GM18858 (cell line): Measurements from ENCODE around the gene ROBO1.
"Not testable (repeated sequence)": the region's sequence is repeated elsewhere in the genome, so short reads cannot be mapped to it uniquely, and the experiment has no call there.

ENCODE experiments used
- ATAC-seq: cut with Tn5 transposase; IDR thresholded peaks from one replicate; pipeline ENCODE4 v1.9.1; 2021; ENCODE audit not compliant: unreplicated experiment

Gene ROBO1

GRCh38 chr3:79767905-79768267 lies at the start of gene ROBO1:
Gene ROBO1, minus strand, starts transcription at chr3:79767998.
- no peak for ATAC-seq

GRCh38 chr3:79817224-79817623 lies 49.4 kb upstream of the ROBO1 start:
- no peak for ATAC-seq

DNA sequence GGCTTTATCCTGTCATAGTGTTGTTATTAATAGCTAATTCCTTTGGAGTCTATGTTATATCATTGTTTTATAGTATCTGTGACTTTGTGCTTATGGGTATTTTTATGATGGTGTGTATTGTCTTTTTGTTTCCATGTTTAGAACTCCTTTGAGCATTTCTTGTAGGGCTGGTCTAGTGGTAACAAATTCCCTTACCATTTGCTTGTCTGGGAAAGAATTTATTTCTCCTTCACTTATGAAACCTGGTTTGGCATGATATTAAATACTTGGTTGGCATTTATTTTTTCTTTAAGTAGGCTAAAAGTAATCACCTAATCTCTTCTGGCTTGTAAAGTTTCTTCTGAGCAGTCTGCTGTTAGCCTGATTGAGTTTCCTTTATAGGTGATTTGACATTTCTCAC lies 47.7 kb upstream of the ROBO1 start:
- ATAC-seq = no peak

DNA sequence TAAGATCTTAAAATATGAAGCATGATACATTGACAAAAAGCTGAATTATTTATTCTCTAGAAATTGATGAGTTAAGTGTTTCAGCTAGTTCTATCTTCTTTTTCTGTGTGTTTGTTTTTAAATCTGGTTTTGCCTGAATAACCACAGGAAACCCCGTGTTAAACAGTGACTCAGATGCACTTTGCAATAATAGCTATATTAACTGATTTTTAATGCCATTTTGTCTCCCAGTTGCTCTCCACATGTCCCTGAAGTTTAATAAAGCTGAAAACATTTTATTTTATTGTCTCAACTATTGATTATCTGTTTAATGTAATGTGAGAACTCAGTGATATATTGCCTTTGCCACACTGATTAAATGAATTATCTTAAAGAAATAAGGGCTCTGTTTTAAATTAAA lies 42.8 kb upstream of the ROBO1 start:
- ATAC-seq = no peak

DNA sequence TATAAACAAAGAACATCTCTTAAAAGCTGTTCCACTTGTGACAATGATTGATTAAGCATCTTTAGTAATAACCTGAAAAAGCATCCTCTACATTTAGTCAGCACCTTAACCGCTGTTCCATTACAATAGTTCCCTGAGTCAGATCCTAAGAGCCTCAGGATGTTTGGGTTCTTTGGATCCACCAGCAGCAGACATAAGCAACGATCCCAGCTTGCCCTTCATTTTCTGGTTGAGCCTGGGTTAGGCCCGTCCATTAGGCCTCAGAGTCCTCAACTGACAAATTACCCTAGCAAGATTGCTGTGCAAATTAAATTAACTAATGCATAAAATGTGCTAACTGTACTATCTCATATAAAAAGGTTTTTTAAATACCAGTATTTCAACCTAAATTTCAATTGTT lies 42.3 kb upstream of the ROBO1 start:
- ATAC-seq = no peak

- no peak for ATAC-seq
Measured at GRCh38 chr3:79809106-79809505, 41.3 kb upstream of the ROBO1 start.

- ATAC-seq = no peak
Measured at GRCh38 chr3:79808515-79808914, 40.7 kb upstream of the ROBO1 start.

GRCh38 chr3:79790177-79790576 lies 22.4 kb upstream of the ROBO1 start:
- not testable (repeated sequence) for ATAC-seq

DNA sequence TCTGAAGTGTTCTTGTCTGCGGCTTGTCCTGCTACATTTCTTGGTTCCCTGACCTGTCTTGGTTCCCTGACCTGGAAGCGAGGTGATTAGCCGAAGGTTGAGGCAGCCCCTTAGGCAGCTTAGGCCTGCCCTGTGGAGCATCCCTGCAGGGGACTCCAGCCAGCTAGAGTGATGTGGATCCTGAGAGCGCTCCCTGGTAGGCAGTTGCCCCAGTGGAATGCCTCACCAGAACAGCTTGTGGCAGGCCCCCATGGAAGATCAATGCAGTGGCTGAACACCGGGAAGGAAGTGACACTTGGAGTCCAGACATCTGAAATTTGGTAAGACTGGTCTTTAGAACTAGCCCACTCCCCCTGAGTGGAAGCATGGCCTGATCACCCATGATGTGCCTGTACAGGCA lies 5.5 kb upstream of the ROBO1 start:
- ATAC-seq = no peak

DNA sequence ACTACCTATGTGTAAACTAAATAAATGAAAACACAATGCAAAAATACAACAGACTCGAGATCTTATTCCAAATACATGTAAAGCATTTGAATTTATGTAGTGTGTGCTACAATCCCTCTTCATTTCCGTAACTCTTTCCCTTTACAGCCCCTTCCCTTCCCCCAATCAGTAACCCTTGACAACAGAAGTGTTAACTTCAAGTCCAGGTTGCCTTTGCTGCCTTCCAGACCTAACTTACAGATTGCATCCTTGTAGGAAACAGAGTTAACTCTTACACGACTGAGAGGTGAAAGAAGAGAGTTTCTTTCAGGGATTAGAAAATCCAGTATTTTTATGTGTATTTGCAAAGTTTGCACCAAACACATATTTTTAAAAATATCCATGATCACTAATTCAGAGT lies 1.4 kb upstream of the ROBO1 start:
- no peak for ATAC-seq

- ATAC-seq = no peak
Measured at GRCh38 chr3:79767194-79767904, 449 bp downstream of the ROBO1 start.

- ATAC-seq = no peak
Measured at GRCh38 chr3:79766496-79767193, 1.2 kb downstream of the ROBO1 start.

- no peak for ATAC-seq
Measured at GRCh38 chr3:79765911-79766310, 1.9 kb downstream of the ROBO1 start.

GRCh38 chr3:79761441-79761840 lies 6.4 kb downstream of the ROBO1 start:
- no peak for ATAC-seq

- ATAC-seq = no peak
Measured at GRCh38 chr3:79751703-79752102, 16.1 kb downstream of the ROBO1 start.

GRCh38 chr3:79737530-79737929 lies 30.3 kb downstream of the ROBO1 start:
- ATAC-seq = no peak

DNA sequence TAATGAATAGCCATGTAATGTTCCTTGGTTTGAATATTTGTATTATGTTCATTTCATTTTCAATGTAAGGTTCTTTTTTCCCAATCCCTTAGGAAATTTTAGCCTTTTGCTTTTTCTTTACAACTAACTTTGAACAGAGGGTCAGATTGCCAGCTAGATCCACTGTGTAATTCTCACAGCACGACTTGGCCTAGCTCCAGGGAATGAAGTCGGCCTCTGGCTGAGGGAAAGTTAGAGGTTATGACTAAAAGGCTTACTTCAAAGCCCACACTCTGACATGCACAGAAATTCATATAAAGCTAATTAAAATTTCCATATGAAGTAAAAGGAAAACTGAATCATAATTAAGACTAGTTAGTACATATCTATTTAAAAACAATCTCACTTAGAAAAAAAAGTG lies 38.7 kb downstream of the ROBO1 start:
- ATAC-seq = no peak

- no peak for ATAC-seq
Measured at GRCh38 chr3:79726786-79727185, 41.0 kb downstream of the ROBO1 start.

DNA sequence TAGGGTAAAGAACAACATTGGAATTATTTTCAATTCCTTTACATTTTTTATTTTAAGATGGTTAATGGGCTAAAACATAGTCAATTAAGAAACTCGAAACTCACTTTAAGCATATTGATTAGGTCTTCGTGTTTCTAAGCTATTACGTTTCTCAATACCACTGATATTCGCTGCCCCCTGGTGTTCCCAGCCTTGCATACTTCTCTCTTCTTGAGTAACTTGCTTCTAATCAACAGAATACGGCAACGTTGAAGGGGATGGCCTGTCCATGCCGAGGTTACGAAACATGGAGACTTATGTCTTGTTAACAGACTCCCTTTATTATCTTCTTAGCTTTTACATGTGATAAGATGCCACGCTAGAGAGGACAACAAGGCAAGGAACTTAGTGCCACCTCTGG lies 43.6 kb downstream of the ROBO1 start:
- no peak for ATAC-seq

DNA sequence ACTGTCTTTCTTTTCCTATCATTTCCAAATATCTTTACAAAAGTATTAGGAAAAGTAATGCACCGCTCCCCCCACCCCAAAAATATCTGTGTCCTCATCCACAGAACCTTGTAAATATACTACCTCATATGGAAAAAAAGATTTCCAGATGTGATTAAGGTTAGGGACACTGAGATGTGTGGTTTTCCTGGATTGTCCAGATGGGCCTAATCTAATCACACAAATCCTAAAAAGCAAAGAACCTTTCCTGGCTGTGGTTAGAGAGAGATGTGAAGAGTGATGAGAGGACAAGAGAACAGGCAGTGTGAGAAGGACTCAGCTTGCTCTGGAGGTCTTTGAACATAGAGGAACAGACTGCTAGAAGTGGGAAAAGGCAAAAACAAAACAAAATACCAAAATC lies 77.7 kb downstream of the ROBO1 start:
- no peak for ATAC-seq

- ATAC-seq = no peak
Measured at GRCh38 chr3:79685108-79685507, 82.7 kb downstream of the ROBO1 start.

- no peak for ATAC-seq
Measured at GRCh38 chr3:79684041-79684440, 83.8 kb downstream of the ROBO1 start.

- no peak for ATAC-seq
Measured at GRCh38 chr3:79672731-79673130, 95.1 kb downstream of the ROBO1 start.
